ENCODE data around the gene ITPRID2.

The ITPRID2 gene

GRCh38 chr2:181847198-181847556 is 44.4 kb upstream of the ITPRID2 start:
- no peaks in the 10 kb centered on the region for H3K27me3 ChIP-seq (ENCODE audit: insufficient read depth, low read length, poor library complexity)

GRCh38 chr2:181847702-181848101 is 43.8 kb upstream of the ITPRID2 start:
- Histone ChIP-seq H3K79me2 (ENCODE audit: insufficient read depth, low read length) (no peaks in the 10 kb centered on the region), H3K9me3 (ENCODE audit: insufficient read depth, low read length, severe bottlenecking) (no peaks in the 10 kb centered on the region), H2AFZ (ENCODE audit: low read depth, low read length) (no peak overlapping the region), H3K4me3 (ENCODE audit: low read depth in 1 of 2, low read length in 2 of 2) (no peak overlapping the region), H3K36me3 (ENCODE audit: insufficient read depth, low read length) (no peaks in the 10 kb centered on the region), H3K27ac (ENCODE audit: low read length) (no peak overlapping the region), H3K27me3 (ENCODE audit: insufficient read depth, low read length, poor library complexity) (no peaks in the 10 kb centered on the region), H3K4me1 (ENCODE audit: insufficient read depth, low read length) (no peaks in the 10 kb centered on the region), H3K4me2 (ENCODE audit: insufficient read depth, low read length) (no peak overlapping the region), H4K20me1 (ENCODE audit: insufficient read depth, low read length) (no peaks in the 10 kb centered on the region), H3K9ac (ENCODE audit: low read depth, low read length) (no peak overlapping the region)
- no peak for DNase-seq
- no peak for ATAC-seq (ENCODE audit: insufficient read depth, low read depth)
- TF ChIP-seq EZH2 (IDR thresholded peaks at IDR 0.05; ENCODE audit: borderline replicate concordance, low read depth, low read length, severe bottlenecking) (no peak), CTCF (IDR thresholded peaks at IDR 0.05; ENCODE audit: borderline replicate concordance, extremely low read depth, low read length, poor library complexity, severe bottlenecking) (no peak)

More at GRCh38 chr2:181847198-181847556, 44.4 kb upstream of the ITPRID2 start:
- H2AFZ ChIP-seq (ENCODE audit: low read depth, low read length), result no peak overlapping the region
- H3K9ac ChIP-seq (ENCODE audit: low read depth, low read length), result no peak overlapping the region
- no peaks in the 10 kb centered on the region for H3K9me3 ChIP-seq (ENCODE audit: insufficient read depth, low read length, severe bottlenecking)
- DNase-seq (no peak), ATAC-seq (ENCODE audit: insufficient read depth, low read depth) (no peak)
- H3K36me3 ChIP-seq (ENCODE audit: insufficient read depth, low read length), result no peaks in the 10 kb centered on the region
- H4K20me1 ChIP-seq (ENCODE audit: insufficient read depth, low read length), result no peaks in the 10 kb centered on the region
- H3K4me2 ChIP-seq (ENCODE audit: insufficient read depth, low read length), result no peak overlapping the region
- H3K79me2 ChIP-seq (ENCODE audit: insufficient read depth, low read length), result no peaks in the 10 kb centered on the region
- TF ChIP-seq EZH2 (IDR thresholded peaks at IDR 0.05; ENCODE audit: borderline replicate concordance, low read depth, low read length, severe bottlenecking), result no peak
- no peak for TF ChIP-seq CTCF (IDR thresholded peaks at IDR 0.05; ENCODE audit: borderline replicate concordance, extremely low read depth, low read length, poor library complexity, severe bottlenecking)
- H3K27ac ChIP-seq (ENCODE audit: low read length), result no peak overlapping the region
- H3K4me3 ChIP-seq (ENCODE audit: low read depth in 1 of 2, low read length in 2 of 2), result no peak overlapping the region
- no peaks in the 10 kb centered on the region for H3K4me1 ChIP-seq (ENCODE audit: insufficient read depth, low read length)

GRCh38 chr2:181848261-181848886 is 43.2 kb upstream of the ITPRID2 start:
- no peak for TF ChIP-seq CTCF (IDR thresholded peaks at IDR 0.05; ENCODE audit: borderline replicate concordance, extremely low read depth, low read length, poor library complexity, severe bottlenecking)
- no peak for TF ChIP-seq EZH2 (IDR thresholded peaks at IDR 0.05; ENCODE audit: borderline replicate concordance, low read depth, low read length, severe bottlenecking)
- H4K20me1 ChIP-seq (ENCODE audit: insufficient read depth, low read length), result no peaks in the 10 kb centered on the region
- H3K27ac ChIP-seq (ENCODE audit: low read length), result no peak overlapping the region
- no peak overlapping the region for H3K4me3 ChIP-seq (ENCODE audit: low read depth in 1 of 2, low read length in 2 of 2)
- no peaks in the 10 kb centered on the region for H3K9me3 ChIP-seq (ENCODE audit: insufficient read depth, low read length, severe bottlenecking)
- no peak overlapping the region for H2AFZ ChIP-seq (ENCODE audit: low read depth, low read length)
- no peak overlapping the region for H3K9ac ChIP-seq (ENCODE audit: low read depth, low read length)
- DNase-seq, result no peak
- H3K79me2 ChIP-seq (ENCODE audit: insufficient read depth, low read length), result no peaks in the 10 kb centered on the region
- H3K27me3 ChIP-seq (ENCODE audit: insufficient read depth, low read length, poor library complexity), result no peaks in the 10 kb centered on the region
- no peak overlapping the region for H3K4me2 ChIP-seq (ENCODE audit: insufficient read depth, low read length)
- H3K4me1 ChIP-seq (ENCODE audit: insufficient read depth, low read length), result no peaks in the 10 kb centered on the region
- H3K36me3 ChIP-seq (ENCODE audit: insufficient read depth, low read length), result no peaks in the 10 kb centered on the region
- no peak for ATAC-seq (ENCODE audit: insufficient read depth, low read depth)

Measured in DND-41 (cell line).